ENCODE measurements around the gene NUDT14.

- TF ChIP-seq CTCF (IDR thresholded peaks at IDR 0.05), result no peak
- TF ChIP-seq POLR2A (IDR thresholded peaks at IDR 0.05), result no peak
Measured at GRCh38 chr14:105131241-105131640, 49.9 kb downstream of the NUDT14 start.

Measured in esophagus squamous epithelium (tissue), 4 donors.